ENCODE measurements around the gene SLC29A3. TPM values are rescaled to one million over a fixed set of nuclear protein-coding genes. Genes with fewer than 3 reads are reported as not detected.

Gene SLC29A3
- polyA plus RNA-seq, 1 donor (not counting 4 experiments of a cell fraction or from before 2014, with no cell fraction given) = 0.52 TPM

GRCh38 chr10:71349406-71349805, 30.3 kb downstream of the SLC29A3 start:
- Histone ChIP-seq H3K9me1 (ENCODE audit: control insufficient read depth, extremely low read depth, insufficient read depth, low read length) (no peaks in the 10 kb centered on the region), H2AFZ (ENCODE audit: control insufficient read depth, low read length) (no peak overlapping the region), H3K27me3 (ENCODE audit: control insufficient read depth, extremely low read depth, insufficient read depth, low read length) (peaks cover 64% of the 10 kb centered on the region), H3K36me3 (ENCODE audit: control insufficient read depth in 2 of 2, extremely low read depth in 1 of 2, insufficient read depth in 2 of 2, low read length in 2 of 2) (no peaks in the 10 kb centered on the region), H3K4me2 (ENCODE audit: control insufficient read depth, extremely low read depth, insufficient read depth, low read depth, low read length) (no peak overlapping the region), H3K27ac (ENCODE audit: control insufficient read depth, insufficient read depth, low read length) (no peak overlapping the region), H3K9ac (ENCODE audit: control insufficient read depth, extremely low read depth, insufficient read depth, low read length) (no peak overlapping the region), H3K9me3 (ENCODE audit: control insufficient read depth, low read depth, low read length) (no peaks in the 10 kb centered on the region), H3K79me2 (ENCODE audit: control insufficient read depth, insufficient read depth, low read length) (no peaks in the 10 kb centered on the region), H3K4me1 (ENCODE audit: control insufficient read depth, extremely low read depth, insufficient read depth, low read length) (peaks cover 7% of the 10 kb centered on the region), H4K20me1 (ENCODE audit: control insufficient read depth, extremely low read depth, insufficient read depth, low read length) (peaks cover 6% of the 10 kb centered on the region), H3K4me3 (ENCODE audit: control insufficient read depth in 2 of 3, extremely low read depth in 1 of 3, insufficient read depth in 2 of 3, low read depth in 1 of 3, low read length in 3 of 3) (no peak overlapping the region)
- dilution Hi-C loops (cut with MboI; ENCODE audit: extremely low pct_ligation_motif_present, low sequenced_read_pairs) = no loop called here
- TF ChIP-seq EZH2 (IDR thresholded peaks at IDR 0.05; ENCODE audit: low read length) (no peak), CTCF (optimal IDR thresholded peaks at IDR 0.05 in 1 of 3, IDR thresholded peaks at IDR 0.05 in 1 of 3, conservative IDR thresholded peaks at IDR 0.05 in 1 of 3; ENCODE audit: extremely low read depth in 1 of 3, insufficient read depth in 2 of 3, low read length in 3 of 3) (no peak)
- DNase-seq (ENCODE audit: low read depth, low spot score) (peak; percentile 69), FAIRE-seq (no peak)

GRCh38 chr10:71351087-71351486, 32.0 kb downstream of the SLC29A3 start:
- TF ChIP-seq CTCF (optimal IDR thresholded peaks at IDR 0.05 in 1 of 3, IDR thresholded peaks at IDR 0.05 in 1 of 3, conservative IDR thresholded peaks at IDR 0.05 in 1 of 3; ENCODE audit: extremely low read depth in 1 of 3, insufficient read depth in 2 of 3, low read length in 3 of 3) = no peak
- TF ChIP-seq EZH2 (IDR thresholded peaks at IDR 0.05; ENCODE audit: low read length) = no peak
- dilution Hi-C loops (cut with MboI; ENCODE audit: extremely low pct_ligation_motif_present, low sequenced_read_pairs) = no loop called here

More at GRCh38 chr10:71351087-71351486, 32.0 kb downstream of the SLC29A3 start:
- Histone ChIP-seq H3K36me3 (ENCODE audit: control insufficient read depth in 2 of 2, extremely low read depth in 1 of 2, insufficient read depth in 2 of 2, low read length in 2 of 2) (no peaks in the 10 kb centered on the region), H3K27ac (ENCODE audit: control insufficient read depth, insufficient read depth, low read length) (no peak overlapping the region), H3K79me2 (ENCODE audit: control insufficient read depth, insufficient read depth, low read length) (no peaks in the 10 kb centered on the region), H2AFZ (ENCODE audit: control insufficient read depth, low read length) (no peak overlapping the region), H3K9me1 (ENCODE audit: control insufficient read depth, extremely low read depth, insufficient read depth, low read length) (no peaks in the 10 kb centered on the region), H3K27me3 (ENCODE audit: control insufficient read depth, extremely low read depth, insufficient read depth, low read length) (peaks cover 58% of the 10 kb centered on the region), H3K4me1 (ENCODE audit: control insufficient read depth, extremely low read depth, insufficient read depth, low read length) (peaks cover 7% of the 10 kb centered on the region), H3K4me3 (ENCODE audit: control insufficient read depth in 2 of 3, extremely low read depth in 1 of 3, insufficient read depth in 2 of 3, low read depth in 1 of 3, low read length in 3 of 3) (no peak overlapping the region), H3K9ac (ENCODE audit: control insufficient read depth, extremely low read depth, insufficient read depth, low read length) (no peak overlapping the region), H3K4me2 (ENCODE audit: control insufficient read depth, extremely low read depth, insufficient read depth, low read depth, low read length) (no peak overlapping the region), H4K20me1 (ENCODE audit: control insufficient read depth, extremely low read depth, insufficient read depth, low read length) (no peaks in the 10 kb centered on the region), H3K9me3 (ENCODE audit: control insufficient read depth, low read depth, low read length) (no peaks in the 10 kb centered on the region)
- FAIRE-seq (no peak), DNase-seq (ENCODE audit: low read depth, low spot score) (no peak)
